Measurements from ENCODE around the gene SUMO1. TPM values are rescaled to one million over a fixed set of nuclear protein-coding genes. Genes with fewer than 3 reads are reported as not detected.

The SUMO1 gene
- total and polyA plus RNA-seq, 2 experiments from 2014 or later, result 217 to 507 TPM

DNA sequence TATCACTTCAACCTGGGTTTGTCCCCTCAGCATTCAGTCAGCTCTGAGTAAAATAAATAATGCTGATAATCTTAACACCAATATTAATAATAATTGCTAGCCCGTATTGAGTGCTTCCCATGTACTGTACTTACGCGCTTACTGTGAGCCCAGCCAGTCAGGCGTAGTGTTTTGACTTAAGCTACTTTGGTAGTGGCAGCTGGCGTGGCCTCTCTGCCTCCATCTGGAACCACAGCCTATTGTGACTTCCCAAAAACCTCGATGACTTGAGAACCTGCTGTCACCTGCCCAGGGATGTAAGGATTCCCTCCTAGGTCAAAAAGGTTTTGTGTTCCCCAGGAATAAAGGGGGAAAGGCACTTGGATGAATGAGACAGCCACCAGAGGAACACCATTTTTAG lies 53.2 kb downstream of the SUMO1 start:
- Mint-ChIP-seq H3K4me1 (no peaks in the 10 kb centered on the region), H3K27me3 (ENCODE audit: insufficient read depth, low read depth, poor library complexity) (peaks cover 2% of the 10 kb centered on the region), H3K4me3 (no peak overlapping the region), H3K27ac (no peak overlapping the region), H3K9me3 (no peaks in the 10 kb centered on the region), H3K36me3 (ENCODE audit: low read depth) (no peaks in the 10 kb centered on the region)
- Histone ChIP-seq H3K4me3 (no peak overlapping the region), H3K9me2 (ENCODE audit: insufficient read depth) (no peaks in the 10 kb centered on the region), H3K36me3 (ENCODE audit: insufficient read depth) (no peaks in the 10 kb centered on the region), H4K20me1 (replicated peaks; ENCODE audit: insufficient read depth) (no peaks in the 10 kb centered on the region), H2AFZ (no peak overlapping the region), H3K4me2 (no peak overlapping the region), H3K4me1 (ENCODE audit: insufficient read depth) (no peaks in the 10 kb centered on the region), H3K27me3 (ENCODE audit: insufficient read depth) (no peaks in the 10 kb centered on the region), H3K27ac (ENCODE audit: low read depth) (no peak overlapping the region), H3F3A (replicated peaks; ENCODE audit: low read depth) (no peaks in the 10 kb centered on the region), H3K79me2 (replicated peaks; ENCODE audit: insufficient read depth) (no peaks in the 10 kb centered on the region)
- ATAC-seq, result no peak
- no peak for DNase-seq (ENCODE audit: low spot score)
- TF ChIP-seq EZH2phosphoT487 (IDR thresholded peaks at IDR 0.05; ENCODE audit: unreplicated experiment) (no peak), CREB1 (CRISPR knock-in tag; IDR thresholded peaks at IDR 0.05; ENCODE audit: low read depth) (no peak), EZH2 (IDR thresholded peaks at IDR 0.05; ENCODE audit: low read depth, unreplicated experiment) (no peak), JUNB (IDR thresholded peaks at IDR 0.05; ENCODE audit: unreplicated experiment) (no peak), STAT1 (IDR thresholded peaks at IDR 0.05; ENCODE audit: unreplicated experiment) (no peak), NANOG (IDR thresholded peaks at IDR 0.05; ENCODE audit: borderline replicate concordance) (no peak), POLR2AphosphoS5 (IDR thresholded peaks at IDR 0.05; ENCODE audit: low read depth) (no peak)
- TF ChIP-seq, protein P1, sequence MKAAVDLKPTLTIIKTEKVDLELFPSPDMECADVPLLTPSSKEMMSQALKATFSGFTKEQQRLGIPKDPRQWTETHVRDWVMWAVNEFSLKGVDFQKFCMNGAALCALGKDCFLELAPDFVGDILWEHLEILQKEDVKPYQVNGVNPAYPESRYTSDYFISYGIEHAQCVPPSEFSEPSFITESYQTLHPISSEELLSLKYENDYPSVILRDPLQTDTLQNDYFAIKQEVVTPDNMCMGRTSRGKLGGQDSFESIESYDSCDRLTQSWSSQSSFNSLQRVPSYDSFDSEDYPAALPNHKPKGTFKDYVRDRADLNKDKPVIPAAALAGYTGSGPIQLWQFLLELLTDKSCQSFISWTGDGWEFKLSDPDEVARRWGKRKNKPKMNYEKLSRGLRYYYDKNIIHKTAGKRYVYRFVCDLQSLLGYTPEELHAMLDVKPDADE (IDR thresholded peaks at IDR 0.05), result no peak
- TF ChIP-seq, protein P2, sequence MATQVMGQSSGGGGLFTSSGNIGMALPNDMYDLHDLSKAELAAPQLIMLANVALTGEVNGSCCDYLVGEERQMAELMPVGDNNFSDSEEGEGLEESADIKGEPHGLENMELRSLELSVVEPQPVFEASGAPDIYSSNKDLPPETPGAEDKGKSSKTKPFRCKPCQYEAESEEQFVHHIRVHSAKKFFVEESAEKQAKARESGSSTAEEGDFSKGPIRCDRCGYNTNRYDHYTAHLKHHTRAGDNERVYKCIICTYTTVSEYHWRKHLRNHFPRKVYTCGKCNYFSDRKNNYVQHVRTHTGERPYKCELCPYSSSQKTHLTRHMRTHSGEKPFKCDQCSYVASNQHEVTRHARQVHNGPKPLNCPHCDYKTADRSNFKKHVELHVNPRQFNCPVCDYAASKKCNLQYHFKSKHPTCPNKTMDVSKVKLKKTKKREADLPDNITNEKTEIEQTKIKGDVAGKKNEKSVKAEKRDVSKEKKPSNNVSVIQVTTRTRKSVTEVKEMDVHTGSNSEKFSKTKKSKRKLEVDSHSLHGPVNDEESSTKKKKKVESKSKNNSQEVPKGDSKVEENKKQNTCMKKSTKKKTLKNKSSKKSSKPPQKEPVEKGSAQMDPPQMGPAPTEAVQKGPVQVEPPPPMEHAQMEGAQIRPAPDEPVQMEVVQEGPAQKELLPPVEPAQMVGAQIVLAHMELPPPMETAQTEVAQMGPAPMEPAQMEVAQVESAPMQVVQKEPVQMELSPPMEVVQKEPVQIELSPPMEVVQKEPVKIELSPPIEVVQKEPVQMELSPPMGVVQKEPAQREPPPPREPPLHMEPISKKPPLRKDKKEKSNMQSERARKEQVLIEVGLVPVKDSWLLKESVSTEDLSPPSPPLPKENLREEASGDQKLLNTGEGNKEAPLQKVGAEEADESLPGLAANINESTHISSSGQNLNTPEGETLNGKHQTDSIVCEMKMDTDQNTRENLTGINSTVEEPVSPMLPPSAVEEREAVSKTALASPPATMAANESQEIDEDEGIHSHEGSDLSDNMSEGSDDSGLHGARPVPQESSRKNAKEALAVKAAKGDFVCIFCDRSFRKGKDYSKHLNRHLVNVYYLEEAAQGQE (IDR thresholded peaks at IDR 0.05; ENCODE audit: unreplicated experiment), result no peak
- TF ChIP-seq, protein P3, sequence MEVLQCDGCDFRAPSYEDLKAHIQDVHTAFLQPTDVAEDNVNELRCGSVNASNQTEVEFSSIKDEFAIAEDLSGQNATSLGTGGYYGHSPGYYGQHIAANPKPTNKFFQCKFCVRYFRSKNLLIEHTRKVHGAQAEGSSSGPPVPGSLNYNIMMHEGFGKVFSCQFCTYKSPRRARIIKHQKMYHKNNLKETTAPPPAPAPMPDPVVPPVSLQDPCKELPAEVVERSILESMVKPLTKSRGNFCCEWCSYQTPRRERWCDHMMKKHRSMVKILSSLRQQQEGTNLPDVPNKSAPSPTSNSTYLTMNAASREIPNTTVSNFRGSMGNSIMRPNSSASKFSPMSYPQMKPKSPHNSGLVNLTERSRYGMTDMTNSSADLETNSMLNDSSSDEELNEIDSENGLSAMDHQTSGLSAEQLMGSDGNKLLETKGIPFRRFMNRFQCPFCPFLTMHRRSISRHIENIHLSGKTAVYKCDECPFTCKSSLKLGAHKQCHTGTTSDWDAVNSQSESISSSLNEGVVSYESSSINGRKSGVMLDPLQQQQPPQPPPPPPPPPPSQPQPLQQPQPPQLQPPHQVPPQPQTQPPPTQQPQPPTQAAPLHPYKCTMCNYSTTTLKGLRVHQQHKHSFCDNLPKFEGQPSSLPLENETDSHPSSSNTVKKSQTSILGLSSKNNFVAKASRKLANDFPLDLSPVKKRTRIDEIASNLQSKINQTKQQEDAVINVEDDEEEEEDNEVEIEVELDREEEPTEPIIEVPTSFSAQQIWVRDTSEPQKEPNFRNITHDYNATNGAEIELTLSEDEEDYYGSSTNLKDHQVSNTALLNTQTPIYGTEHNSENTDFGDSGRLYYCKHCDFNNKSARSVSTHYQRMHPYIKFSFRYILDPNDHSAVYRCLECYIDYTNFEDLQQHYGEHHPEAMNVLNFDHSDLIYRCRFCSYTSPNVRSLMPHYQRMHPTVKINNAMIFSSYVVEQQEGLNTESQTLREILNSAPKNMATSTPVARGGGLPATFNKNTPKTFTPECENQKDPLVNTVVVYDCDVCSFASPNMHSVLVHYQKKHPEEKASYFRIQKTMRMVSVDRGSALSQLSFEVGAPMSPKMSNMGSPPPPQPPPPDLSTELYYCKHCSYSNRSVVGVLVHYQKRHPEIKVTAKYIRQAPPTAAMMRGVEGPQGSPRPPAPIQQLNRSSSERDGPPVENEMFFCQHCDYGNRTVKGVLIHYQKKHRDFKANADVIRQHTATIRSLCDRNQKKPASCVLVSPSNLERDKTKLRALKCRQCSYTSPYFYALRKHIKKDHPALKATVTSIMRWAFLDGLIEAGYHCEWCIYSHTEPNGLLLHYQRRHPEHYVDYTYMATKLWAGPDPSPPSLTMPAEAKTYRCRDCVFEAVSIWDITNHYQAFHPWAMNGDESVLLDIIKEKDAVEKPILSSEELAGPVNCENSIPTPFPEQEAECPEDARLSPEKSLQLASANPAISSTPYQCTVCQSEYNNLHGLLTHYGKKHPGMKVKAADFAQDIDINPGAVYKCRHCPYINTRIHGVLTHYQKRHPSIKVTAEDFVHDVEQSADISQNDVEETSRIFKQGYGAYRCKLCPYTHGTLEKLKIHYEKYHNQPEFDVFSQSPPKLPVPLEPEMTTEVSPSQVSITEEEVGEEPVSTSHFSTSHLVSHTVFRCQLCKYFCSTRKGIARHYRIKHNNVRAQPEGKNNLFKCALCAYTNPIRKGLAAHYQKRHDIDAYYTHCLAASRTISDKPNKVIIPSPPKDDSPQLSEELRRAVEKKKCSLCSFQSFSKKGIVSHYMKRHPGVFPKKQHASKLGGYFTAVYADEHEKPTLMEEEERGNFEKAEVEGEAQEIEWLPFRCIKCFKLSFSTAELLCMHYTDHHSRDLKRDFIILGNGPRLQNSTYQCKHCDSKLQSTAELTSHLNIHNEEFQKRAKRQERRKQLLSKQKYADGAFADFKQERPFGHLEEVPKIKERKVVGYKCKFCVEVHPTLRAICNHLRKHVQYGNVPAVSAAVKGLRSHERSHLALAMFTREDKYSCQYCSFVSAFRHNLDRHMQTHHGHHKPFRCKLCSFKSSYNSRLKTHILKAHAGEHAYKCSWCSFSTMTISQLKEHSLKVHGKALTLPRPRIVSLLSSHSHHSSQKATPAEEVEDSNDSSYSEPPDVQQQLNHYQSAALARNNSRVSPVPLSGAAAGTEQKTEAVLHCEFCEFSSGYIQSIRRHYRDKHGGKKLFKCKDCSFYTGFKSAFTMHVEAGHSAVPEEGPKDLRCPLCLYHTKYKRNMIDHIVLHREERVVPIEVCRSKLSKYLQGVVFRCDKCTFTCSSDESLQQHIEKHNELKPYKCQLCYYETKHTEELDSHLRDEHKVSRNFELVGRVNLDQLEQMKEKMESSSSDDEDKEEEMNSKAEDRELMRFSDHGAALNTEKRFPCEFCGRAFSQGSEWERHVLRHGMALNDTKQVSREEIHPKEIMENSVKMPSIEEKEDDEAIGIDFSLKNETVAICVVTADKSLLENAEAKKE (CRISPR knock-in tag; IDR thresholded peaks at IDR 0.05), result no peak
